ENCODE measurements around the gene CEP104.

- TF ChIP-seq POLR2A (IDR thresholded peaks at IDR 0.05) = no peak
- TF ChIP-seq CTCF (IDR thresholded peaks at IDR 0.05) = no peak
Observed at GRCh38 chr1:3820316-3820715, 36.7 kb downstream of the CEP104 start.
